Erythroblast (primary cell): ENCODE measurements around the gene BLTP3A.

Source experiments
- GATA1 ChIP-seq: IDR thresholded peaks from 2 replicates; pipeline ENCODE4 v1.6.1; 2011; ENCODE audit warnings: low read depth, mild to moderate bottlenecking, control low read depth, low read length, moderate library complexity
- POLR2A ChIP-seq: IDR thresholded peaks from 2 replicates; pipeline ENCODE4 v1.6.1; 2011; ENCODE audit warnings: mild to moderate bottlenecking, low read length

GRCh38 chr6:34806738-34807453, 15.0 kb downstream of the BLTP3A start:
- TF ChIP-seq POLR2A, result no peak
- TF ChIP-seq GATA1, result no peak
